Measurements from ENCODE around the gene TMEM150C. TPM values are rescaled to one million over a fixed set of nuclear protein-coding genes. Genes with fewer than 3 reads are reported as not detected.

TMEM150C gene
- total RNA-seq, 1 donor = 0.45 TPM

GRCh38 chr4:82467471-82467870 lies 94.3 kb downstream of the TMEM150C start:
- no peak overlapping the region for H3K4me3 ChIP-seq (ENCODE audit: low read depth, low read length)
- peak; percentile 76 for DNase-seq (ENCODE audit: low read depth)
- TF ChIP-seq, protein P1, sequence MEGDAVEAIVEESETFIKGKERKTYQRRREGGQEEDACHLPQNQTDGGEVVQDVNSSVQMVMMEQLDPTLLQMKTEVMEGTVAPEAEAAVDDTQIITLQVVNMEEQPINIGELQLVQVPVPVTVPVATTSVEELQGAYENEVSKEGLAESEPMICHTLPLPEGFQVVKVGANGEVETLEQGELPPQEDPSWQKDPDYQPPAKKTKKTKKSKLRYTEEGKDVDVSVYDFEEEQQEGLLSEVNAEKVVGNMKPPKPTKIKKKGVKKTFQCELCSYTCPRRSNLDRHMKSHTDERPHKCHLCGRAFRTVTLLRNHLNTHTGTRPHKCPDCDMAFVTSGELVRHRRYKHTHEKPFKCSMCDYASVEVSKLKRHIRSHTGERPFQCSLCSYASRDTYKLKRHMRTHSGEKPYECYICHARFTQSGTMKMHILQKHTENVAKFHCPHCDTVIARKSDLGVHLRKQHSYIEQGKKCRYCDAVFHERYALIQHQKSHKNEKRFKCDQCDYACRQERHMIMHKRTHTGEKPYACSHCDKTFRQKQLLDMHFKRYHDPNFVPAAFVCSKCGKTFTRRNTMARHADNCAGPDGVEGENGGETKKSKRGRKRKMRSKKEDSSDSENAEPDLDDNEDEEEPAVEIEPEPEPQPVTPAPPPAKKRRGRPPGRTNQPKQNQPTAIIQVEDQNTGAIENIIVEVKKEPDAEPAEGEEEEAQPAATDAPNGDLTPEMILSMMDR (IDR thresholded peaks at IDR 0.05; ENCODE audit: insufficient read depth, low read length) = no peak

DNA sequence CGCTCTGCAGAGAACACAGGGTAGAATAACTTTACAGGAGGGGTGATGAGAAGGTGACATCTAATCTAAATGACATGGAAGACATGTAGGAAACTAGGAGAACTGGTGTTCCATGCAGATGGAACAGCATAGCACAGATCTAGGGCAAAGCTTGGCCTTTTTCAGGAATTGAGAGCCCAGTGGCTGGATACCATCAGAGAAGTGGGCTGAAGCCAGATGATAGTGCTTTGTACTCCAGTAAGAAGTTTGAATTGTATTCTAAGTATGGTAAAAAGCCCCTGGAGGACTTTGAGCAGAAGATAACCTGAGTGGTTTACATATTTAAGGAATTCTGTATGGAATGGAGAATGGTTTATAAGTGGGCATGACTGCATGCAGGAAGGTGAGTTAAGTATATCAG lies 98.6 kb downstream of the TMEM150C start:
- no peak for DNase-seq (ENCODE audit: low read depth)
- no peak overlapping the region for H3K4me3 ChIP-seq (ENCODE audit: low read depth, low read length)
- TF ChIP-seq, protein P1 (IDR thresholded peaks at IDR 0.05; ENCODE audit: insufficient read depth, low read length) = no peak

- H3K4me3 ChIP-seq (ENCODE audit: low read depth, low read length) = no peak overlapping the region
- TF ChIP-seq, protein P1 (IDR thresholded peaks at IDR 0.05; ENCODE audit: insufficient read depth, low read length) = peak; percentile 81
- peak; percentile 92 for DNase-seq (ENCODE audit: low read depth)
Measured at GRCh38 chr4:82462415-82462831, 99.4 kb downstream of the TMEM150C start.

DNA sequence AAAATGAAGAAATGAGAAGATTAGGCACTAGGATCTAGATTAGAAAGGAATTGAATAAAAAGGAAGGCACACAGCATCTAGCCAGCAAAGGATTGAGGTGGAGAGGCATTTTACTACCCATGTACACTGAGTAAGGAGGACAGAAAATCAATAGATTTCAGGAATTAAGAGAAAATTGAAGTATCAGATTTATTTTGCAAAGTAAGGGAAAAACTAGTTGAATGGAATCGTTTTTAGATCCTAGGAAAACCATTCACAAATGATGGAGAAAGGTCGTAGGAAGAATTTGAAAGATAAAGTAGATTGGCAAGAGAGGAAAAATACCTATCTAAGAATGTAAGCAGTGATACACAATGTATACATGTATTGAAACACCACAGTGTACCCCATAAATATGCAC lies 100.1 kb downstream of the TMEM150C start:
- H3K4me3 ChIP-seq (ENCODE audit: low read depth, low read length) = no peak overlapping the region
- TF ChIP-seq, protein P1 (IDR thresholded peaks at IDR 0.05; ENCODE audit: insufficient read depth, low read length) = no peak
- DNase-seq (ENCODE audit: low read depth) = no peak

DNA sequence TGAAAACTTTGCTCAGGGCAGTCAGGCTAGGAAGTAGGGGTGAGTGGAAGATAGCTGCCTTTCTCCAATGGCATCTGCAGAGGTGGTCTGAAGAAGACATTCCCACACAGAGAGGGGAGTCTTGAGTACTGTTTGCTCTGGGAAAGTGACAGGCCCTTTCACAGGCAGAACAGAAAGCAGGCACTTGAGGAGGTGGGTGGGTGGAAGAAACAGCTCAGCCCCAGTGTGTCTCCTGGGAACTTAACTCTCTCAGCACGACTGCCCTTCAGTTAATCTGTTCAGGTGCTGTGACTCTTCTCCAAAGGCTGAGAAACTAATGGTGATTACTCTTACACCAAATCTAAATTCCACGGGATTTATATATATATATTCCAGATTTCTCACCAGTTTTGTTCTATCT lies 103.1 kb downstream of the TMEM150C start:
- no peak for DNase-seq (ENCODE audit: low read depth)
- TF ChIP-seq, protein P1 (IDR thresholded peaks at IDR 0.05; ENCODE audit: insufficient read depth, low read length) = no peak
- H3K4me3 ChIP-seq (ENCODE audit: low read depth, low read length) = no peak overlapping the region

DNA sequence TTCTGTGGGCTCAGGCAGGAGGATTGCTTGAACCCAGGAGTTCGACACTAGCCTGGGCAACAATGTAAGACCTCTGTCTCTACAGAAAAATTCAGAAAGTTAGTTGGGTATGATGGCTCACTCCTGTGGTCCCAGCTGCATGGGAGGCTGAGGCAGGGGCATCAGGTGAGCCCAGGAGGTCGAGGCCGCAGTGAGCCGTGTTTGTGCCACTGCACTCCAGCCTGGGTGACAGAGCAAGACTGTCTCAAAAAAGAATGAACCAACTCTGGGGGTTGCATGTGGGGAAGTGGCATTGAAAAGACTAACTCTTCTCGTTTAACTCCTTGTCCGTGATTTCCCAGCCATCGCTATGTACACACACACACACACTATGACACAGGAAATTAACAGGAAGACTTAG lies 104.5 kb downstream of the TMEM150C start:
- TF ChIP-seq, protein P1 (IDR thresholded peaks at IDR 0.05; ENCODE audit: insufficient read depth, low read length) = no peak
- no peak overlapping the region for H3K4me3 ChIP-seq (ENCODE audit: low read depth, low read length)
- DNase-seq (ENCODE audit: low read depth) = no peak

DNA sequence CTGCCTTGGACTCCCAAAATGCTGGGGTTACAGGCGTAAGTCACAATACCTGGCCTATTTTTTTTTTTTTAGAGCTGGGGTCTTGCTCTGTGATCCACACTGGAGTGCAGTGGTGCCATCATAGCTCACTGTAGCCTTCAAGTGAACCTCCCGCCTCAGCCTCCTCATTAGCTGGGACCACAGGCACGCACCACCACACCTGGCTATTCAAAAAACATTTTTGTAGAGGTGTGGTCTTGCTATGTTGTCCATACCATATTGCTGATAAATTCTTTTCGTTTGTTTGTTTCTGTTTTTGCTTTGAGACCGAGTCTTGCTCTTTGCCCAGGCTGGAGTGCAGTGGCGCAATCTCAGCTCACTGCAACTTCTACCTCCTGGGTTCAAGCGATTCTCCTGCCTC lies 109.8 kb downstream of the TMEM150C start:
- H3K4me3 ChIP-seq (ENCODE audit: low read depth, low read length) = no peak overlapping the region
- no peak for DNase-seq (ENCODE audit: low read depth)
- TF ChIP-seq, protein P1 (IDR thresholded peaks at IDR 0.05; ENCODE audit: insufficient read depth, low read length) = no peak
